ENCODE results near the gene SLC9C1. TPM values are rescaled to one million over a fixed set of nuclear protein-coding genes. Genes with fewer than 3 reads are reported as not detected.

SLC9C1 gene
- total RNA-seq, 1 experiment from 2014 or later, result 0.50 TPM

GRCh38 chr3:112303764-112304325, 9.8 kb upstream of the SLC9C1 start:
- Histone ChIP-seq H3K9ac (ENCODE audit: extremely low read depth, insufficient read length, low read length) (no peak overlapping the region), H3K9me3 (ENCODE audit: control insufficient read depth, low read depth, low read length) (no peaks in the 10 kb centered on the region), H3K79me2 (ENCODE audit: insufficient read depth, low read length) (no peaks in the 10 kb centered on the region), H2BK20ac (ENCODE audit: low read depth, low read length, poor library complexity, severe bottlenecking) (no peak overlapping the region), H2BK15ac (ENCODE audit: low read depth, low read length) (no peak overlapping the region), H3K4me1 (ENCODE audit: insufficient read depth, low read length) (peaks cover 6% of the 10 kb centered on the region; the same call in 1 of the 2 replicates), H2AK5ac (ENCODE audit: insufficient read length, low read length) (no peak overlapping the region), H3K4ac (ENCODE audit: low read depth, low read length) (no peak overlapping the region), H4K8ac (replicated peaks; ENCODE audit: insufficient read length, low read depth, low read length) (no peak overlapping the region), H3K18ac (ENCODE audit: insufficient read length, low read depth, low read length) (peak overlapping the region; percentile 36), H4K5ac (ENCODE audit: insufficient read length, low read depth, low read length) (no peak overlapping the region), H3K4me2 (ENCODE audit: insufficient read depth, insufficient read length, low read length) (peak overlapping the region; percentile 48), H3K23ac (ENCODE audit: insufficient read length, low read depth, low read length) (no peak overlapping the region), H4K20me1 (ENCODE audit: control insufficient read depth, insufficient read depth, insufficient read length) (no peaks in the 10 kb centered on the region), H3K27me3 (ENCODE audit: insufficient read depth, low read length) (no peaks in the 10 kb centered on the region), H2BK12ac (ENCODE audit: insufficient read length, low read depth, low read length) (no peak overlapping the region), H3K14ac (ENCODE audit: insufficient read depth, low read length) (peak overlapping the region; percentile 14; the same call in 1 of the 2 replicates), H2AFZ (ENCODE audit: low read length) (peak overlapping the region; percentile 23), H3T11ph (ENCODE audit: low read length) (no peak overlapping the region), H3K79me1 (ENCODE audit: insufficient read depth, low read depth, low read length, poor library complexity, severe bottlenecking) (no peaks in the 10 kb centered on the region), H3K23me2 (ENCODE audit: insufficient read length, low read depth, low read length, poor library complexity, severe bottlenecking) (peaks cover 6% of the 10 kb centered on the region), H3K27ac (ENCODE audit: insufficient read length, low read depth, low read length) (peak overlapping the region; percentile 52), H2BK120ac (ENCODE audit: low read depth, low read length, poor library complexity, severe bottlenecking) (no peak overlapping the region), H2BK5ac (ENCODE audit: insufficient read length, low read length) (no peak overlapping the region), H3K56ac (ENCODE audit: insufficient read length, low read depth, low read length) (no peak overlapping the region), H4K91ac (ENCODE audit: insufficient read length, low read depth, low read length) (no peak overlapping the region)
- Mint-ChIP-seq H3K27me3 (ENCODE audit: low read depth) (no peaks in the 10 kb centered on the region), H3K4me1 (peaks cover 17 to 24% of the 10 kb centered on the region in 2 experiments), H3K9me3 (peaks cover 7 to 13% of the 10 kb centered on the region in 2 experiments; a peak in 4 of 5 replicates), H3K27ac (no peak overlapping the region), H3K4me3 (no peak overlapping the region), H3K36me3 (ENCODE audit: insufficient read depth in 1 of 3, low read depth in 3 of 3) (peaks cover 2 to 18% (median 13%) of the 10 kb centered on the region in 3 experiments; a peak in 5 of 7 replicates)
- DNase-seq, result no peak
- no peak for TF ChIP-seq CTCF (conservative IDR thresholded peaks at IDR 0.05)
- WGBS (ENCODE audit: extremely low coverage, insufficient read length, low lambda C conversion rate), result no CpG with 5 or more reads among the region's 11 CpGs
